NCI-H2029 (cell line): Measurements from ENCODE around the gene TDRD12.
"Not testable (repeated sequence)": the region's sequence is repeated elsewhere in the genome, so short reads cannot be mapped to it uniquely, and the experiment has no call there.

Experiments
- DNase-seq: peaks from one replicate; lab custom pipeline; 2025; lab: John Stamatoyannopoulos, UW

The TDRD12 gene

DNA sequence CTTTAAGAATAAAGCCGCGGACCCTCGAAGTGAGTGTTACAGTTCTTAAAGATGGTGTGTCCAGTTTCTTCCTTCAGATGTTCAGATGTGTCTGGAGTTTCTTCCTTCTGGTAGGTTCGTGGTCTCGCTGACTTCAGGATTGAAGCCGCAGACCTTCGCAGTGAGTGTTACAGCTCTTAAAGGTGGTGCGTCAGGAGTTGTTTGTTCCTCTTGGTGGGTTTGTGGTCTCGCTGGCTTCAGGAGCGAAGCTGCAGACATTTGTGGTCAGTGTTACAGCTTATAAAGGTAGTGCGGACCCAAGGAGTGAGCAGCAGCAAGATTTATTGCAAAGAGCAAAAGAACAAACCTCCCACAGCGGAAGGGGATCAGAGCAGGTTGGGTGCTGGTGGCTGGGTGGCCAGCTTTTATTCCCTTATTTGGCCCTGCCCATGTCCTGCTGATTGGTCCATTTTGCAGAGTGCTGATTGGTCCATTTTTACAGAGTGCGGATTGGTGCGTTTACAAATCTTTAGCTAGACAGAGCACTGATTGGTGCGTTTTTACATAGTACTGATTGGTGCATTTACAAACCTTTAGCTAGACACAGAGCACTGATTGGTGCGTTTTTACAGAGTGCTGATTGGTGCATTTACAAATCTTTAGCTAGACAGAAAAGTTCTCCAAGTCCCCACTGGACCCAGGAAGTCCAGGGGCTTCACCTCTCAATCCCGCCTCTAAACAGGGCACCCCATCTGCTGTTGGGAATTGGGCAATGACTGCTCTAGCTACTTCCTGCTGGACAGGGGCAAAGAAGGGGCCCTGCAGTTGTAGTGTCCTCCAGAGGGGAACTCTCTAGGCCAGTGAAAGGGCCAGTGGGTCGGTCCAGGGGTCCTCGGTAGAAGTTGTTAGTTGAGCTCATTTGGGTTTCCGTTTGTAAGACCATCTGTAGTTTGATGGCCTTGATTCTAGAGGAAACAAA is 26.1 kb upstream of the TDRD12 start:
- not testable (repeated sequence) for DNase-seq

- not testable (repeated sequence) for DNase-seq
These were observed 25.3 kb upstream of the TDRD12 start for GRCh38 chr19:32694316-32694715.

- not testable (repeated sequence) for DNase-seq
These were observed 24.7 kb upstream of the TDRD12 start for GRCh38 chr19:32694851-32695250.

DNA sequence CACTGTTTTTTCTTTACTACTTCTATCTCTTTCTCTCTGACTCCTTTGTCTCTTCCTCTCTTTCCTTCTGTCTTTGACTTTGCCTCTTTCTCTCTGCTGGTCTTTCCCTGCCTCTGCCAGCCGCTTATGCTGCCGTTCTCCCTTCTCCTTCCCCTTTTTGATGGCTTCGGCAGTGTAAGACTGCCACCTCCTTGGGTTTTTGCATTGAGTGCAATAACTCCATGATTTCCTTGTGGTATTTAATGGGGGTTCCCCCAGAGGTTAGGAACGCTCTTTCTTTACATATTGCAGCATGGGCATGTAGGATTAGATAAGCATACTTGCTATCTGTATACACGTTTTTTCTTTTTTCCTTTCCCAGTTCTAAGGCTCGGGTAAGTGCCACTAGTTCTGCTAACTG is 24.1 kb upstream of the TDRD12 start:
- DNase-seq, result not testable (repeated sequence)

DNA sequence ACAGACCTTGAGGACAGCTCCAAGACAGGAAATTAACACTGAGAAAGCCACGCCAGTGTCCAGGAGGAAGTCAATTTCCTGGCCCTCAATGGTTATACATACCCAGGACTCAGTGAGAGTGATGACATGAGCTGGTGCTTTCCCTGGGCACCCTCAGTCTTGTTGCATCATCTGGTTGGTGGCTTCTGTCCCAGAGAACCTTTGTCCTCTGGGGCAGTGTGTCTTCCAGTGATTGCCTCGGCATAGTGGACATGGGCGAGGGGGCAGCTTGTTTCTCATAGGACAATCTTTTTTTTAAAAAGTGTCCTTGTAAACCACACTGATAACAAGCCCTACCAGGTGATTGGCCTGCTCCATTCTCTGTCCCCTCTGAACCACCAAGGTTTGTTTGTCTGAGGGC is 22.8 kb upstream of the TDRD12 start:
- DNase-seq, result not testable (repeated sequence)

GRCh38 chr19:32700129-32700528 is 19.4 kb upstream of the TDRD12 start:
- not testable (repeated sequence) for DNase-seq

- DNase-seq, result peak; percentile 12
These were observed 17.6 kb upstream of the TDRD12 start for GRCh38 chr19:32702010-32702409.

GRCh38 chr19:32704006-32704405 is 15.6 kb upstream of the TDRD12 start:
- DNase-seq, result not testable (repeated sequence)

- DNase-seq, result no peak
These were observed 11.1 kb upstream of the TDRD12 start for GRCh38 chr19:32708457-32708856.

GRCh38 chr19:32709032-32709431 is 10.5 kb upstream of the TDRD12 start:
- no peak for DNase-seq

- DNase-seq, result no peak
These were observed 7.8 kb upstream of the TDRD12 start for GRCh38 chr19:32711747-32712146.

DNA sequence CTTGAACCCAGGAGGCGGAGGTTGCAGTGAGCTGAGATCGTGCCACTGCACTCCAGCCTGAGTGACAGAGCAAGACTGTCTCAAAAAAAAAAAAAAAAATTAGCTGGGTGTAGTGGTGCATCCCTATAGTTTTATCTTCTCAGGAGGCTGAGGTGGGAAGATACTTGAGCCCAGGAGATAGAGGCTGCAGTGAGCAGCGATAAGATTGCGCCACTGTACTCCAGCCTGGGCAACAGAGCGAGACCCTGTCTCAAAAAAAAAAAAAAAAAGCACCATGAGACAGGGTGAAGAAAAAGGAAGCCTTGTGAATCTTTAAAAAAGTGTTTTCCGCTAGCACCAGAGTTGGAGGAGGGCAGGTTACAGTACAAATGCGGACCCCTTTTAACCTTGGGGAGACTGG is 3.4 kb upstream of the TDRD12 start:
- DNase-seq, result not testable (repeated sequence)

DNA sequence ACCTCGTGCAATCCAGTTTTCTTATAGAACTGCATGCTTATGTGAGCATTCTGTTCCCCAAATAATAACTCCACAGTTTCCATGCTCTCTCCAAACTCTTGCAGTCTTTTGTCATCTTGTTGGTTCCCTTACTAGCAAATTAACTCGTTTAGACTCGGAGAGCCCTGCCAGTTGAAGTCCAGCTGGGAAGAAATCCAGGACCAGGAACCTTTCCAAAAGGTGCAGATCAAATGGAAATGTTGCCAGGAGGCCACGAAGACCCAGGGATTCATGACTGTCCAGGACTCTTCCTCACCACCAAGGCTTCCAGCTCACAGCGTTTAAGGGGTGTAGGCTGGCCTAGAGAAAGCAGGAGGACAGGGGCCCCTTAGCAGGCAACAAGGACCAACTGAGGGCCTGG is 2.1 kb upstream of the TDRD12 start:
- DNase-seq, result no peak

DNA sequence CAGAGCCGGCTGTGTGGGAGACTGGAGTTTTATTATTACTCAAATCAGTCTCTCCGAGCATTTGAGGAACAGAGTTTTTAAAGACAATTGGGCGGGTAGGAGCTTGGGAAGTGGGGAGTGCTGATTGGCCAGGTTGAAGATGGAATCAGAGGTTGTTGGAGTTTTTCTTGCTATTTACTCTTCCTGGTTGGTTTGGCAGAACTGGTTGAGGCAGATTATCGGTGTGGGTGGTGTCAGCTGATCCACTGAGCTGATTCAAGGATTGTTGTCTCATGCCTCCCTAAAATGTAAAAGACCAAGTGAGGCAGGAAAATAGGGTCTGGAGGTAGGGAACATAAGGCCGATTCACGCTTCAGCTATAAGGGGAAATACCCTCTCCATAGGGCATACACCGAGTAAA is 1.3 kb upstream of the TDRD12 start:
- DNase-seq, result no peak

DNA sequence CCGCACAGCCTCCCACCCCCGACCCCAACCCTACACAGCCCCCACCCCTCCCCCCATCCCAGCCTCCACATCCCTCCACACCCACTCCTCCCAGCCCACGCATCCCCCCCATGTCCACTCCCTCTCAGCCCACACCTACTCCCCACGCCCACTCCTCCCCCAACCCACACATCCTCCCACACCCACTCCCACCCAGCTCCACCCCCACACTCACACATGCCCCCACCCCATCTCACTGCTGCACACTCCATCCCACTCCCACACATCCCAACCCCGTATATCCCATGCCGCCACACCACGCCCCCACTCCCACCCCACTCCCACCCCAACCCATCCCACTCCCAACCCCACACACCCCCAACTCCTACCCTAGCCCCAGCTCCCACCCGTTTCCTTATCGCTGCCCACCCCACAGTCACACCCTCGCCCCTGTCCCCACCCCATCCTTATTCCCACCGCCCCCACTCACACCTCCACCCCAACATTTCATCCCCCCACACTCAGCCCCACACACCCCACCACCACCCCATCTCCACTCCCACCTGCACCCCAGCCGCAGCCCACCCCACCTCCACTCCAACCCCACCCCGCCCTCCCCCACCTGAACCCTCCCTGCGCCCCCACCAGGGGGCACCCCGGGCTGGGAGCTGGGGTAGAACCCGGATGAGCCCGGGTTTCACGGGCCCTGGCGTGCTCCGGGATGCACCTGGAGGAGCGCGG is 809 bp downstream of the TDRD12 start:
- no peak for DNase-seq

DNA sequence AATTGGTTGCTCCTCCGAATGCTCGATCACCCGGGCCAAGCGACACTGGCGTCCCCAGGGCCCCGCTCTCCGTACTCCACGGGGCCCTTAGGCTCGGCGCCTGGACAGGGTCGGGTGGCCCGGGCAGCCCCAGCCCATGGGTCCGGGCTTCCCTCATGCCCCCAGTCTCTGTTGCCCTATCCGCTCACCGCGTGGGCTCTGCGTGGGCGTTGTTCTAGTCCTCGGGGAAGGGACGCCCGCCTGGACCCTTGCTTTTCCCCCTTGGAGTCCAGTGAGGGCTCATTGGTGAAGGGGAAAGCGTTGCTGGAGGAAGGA is 1.3 kb downstream of the TDRD12 start:
- DNase-seq, result no peak

- DNase-seq, result no peak
These were observed 16.4 kb downstream of the TDRD12 start for GRCh38 chr19:32735936-32736335.

- DNase-seq, result no peak
These were observed 23.5 kb downstream of the TDRD12 start for GRCh38 chr19:32743021-32743420.

- no peak for DNase-seq
These were observed 23.9 kb downstream of the TDRD12 start for GRCh38 chr19:32743447-32743846.

GRCh38 chr19:32744555-32745325 is 25.2 kb downstream of the TDRD12 start:
- DNase-seq, result no peak

GRCh38 chr19:32745594-32746251 is 26.2 kb downstream of the TDRD12 start:
- DNase-seq, result not testable (repeated sequence)

DNA sequence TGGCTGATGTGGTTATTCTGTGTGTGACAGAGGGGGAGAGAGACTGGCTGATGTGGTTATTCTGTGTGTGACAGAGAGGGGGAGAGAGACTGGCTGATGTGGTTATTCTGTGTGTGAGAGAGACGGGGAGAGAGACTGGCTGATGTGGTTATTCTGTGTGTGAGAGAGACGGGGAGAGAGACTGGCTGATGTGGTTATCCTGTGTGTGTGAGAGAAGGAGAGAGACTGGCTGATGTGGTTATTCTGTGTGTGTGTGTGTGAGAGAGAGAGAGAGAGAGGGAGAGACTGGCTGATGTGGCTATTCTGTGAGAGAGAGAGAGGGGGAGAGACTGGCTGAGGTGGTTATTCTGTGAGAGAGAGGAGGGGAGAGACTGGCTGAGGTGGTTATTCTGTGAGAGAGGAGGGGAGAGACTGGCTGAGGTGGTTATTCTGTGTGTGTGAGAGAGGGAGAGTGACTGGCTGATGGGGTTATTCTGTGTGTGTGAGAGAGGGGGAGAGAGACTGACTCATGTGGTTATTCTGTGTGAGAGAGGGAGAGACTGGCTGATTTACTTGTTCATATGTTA is 27.1 kb downstream of the TDRD12 start:
- not testable (repeated sequence) for DNase-seq
